ENCODE data around the gene GALNT1. TPM values are rescaled to one million over a fixed set of nuclear protein-coding genes. Genes with fewer than 3 reads are reported as not detected.

GALNT1 gene
- total and polyA plus RNA-seq, 10 of the 15 experiments (the other 5 are each of a cell fraction or from before 2014, with no cell fraction given): 8.0 to 53.7 (median 29.9) TPM

DNA sequence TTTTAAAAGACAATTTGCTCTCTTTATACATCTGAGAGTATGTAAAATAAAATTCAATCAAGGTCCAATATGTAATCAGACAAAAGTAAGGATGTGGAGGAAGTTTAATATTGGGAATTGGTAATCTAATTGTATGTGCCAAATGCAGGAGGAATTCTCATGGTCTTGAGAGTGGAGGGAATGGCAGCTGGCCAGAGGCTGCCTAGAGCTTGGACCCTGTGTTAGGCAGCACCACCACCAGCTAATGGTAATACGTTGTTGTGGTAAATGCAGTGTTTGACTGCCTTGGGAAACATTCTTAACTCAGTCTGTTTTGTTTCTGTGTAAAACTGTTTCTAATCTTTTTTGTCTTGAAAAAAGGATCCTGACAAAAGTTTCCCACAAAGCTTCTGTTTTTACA, 30.0 kb downstream of the GALNT1 start:
- H3K36me3 ChIP-seq (ENCODE audit: control insufficient read depth in 2 of 2, insufficient read depth in 2 of 2, low read length in 1 of 2): no peaks in the 10 kb centered on the region
- intact Hi-C loops (cut with micrococcal nuclease; ENCODE audit: unreplicated experiment) (loop anchor here (10.0 kb wide), 1 partner anchor 567 kb away; the partner anchor contains the start of gene MAPRE2), in situ Hi-C loops (cut with MboI) (no loop called here)
- ChIA-PET POLR2A (no interaction called here), CTCF (interaction anchor here (1.5 kb wide), 1 partner anchor 19 kb away, joined by 5 read pairs; no protein-coding TSS in a partner anchor), SMC1A (ENCODE audit: uncharacterized antibody, unreplicated experiment) (interaction anchor here (0.8 to 2.4 kb wide), 12 partner anchors 9 to 133 kb away, joined by 3 to 10 read pairs (median 3); no protein-coding TSS in a partner anchor), RAD21 (ENCODE audit: unreplicated experiment) (no interaction called here)
- DNase-seq (ENCODE audit: low read depth, low spot score) (no peak), FAIRE-seq (no peak), ATAC-seq (no peak)
- H3K4me2 ChIP-seq (ENCODE audit: control insufficient read depth, insufficient read depth): no peak overlapping the region
- peaks cover 5% of the 10 kb centered on the region for H3K4me1 ChIP-seq (ENCODE audit: control insufficient read depth, insufficient read depth, low read length)
- no peaks in the 10 kb centered on the region; the same call in 2 of the 3 replicates for H3K9me3 ChIP-seq (replicated peaks; ENCODE audit: control insufficient read depth, insufficient read depth, low read length)
- 27% methylated on average over 1 of the region's 1 CpG for WGBS (ENCODE audit: insufficient coverage, insufficient replicate concordance, low lambda C conversion rate, missing lambda C conversion rate)
- H3K27ac ChIP-seq (ENCODE audit: control insufficient read depth, insufficient read depth): no peak overlapping the region
- no peak overlapping the region for H3K4me3 ChIP-seq
- H2AFZ ChIP-seq (ENCODE audit: control insufficient read depth, low read depth, low read length): no peak overlapping the region
- no peaks in the 10 kb centered on the region for H4K20me1 ChIP-seq (ENCODE audit: control insufficient read depth, insufficient read depth)
- peaks cover 3% of the 10 kb centered on the region for H3K79me2 ChIP-seq (ENCODE audit: control insufficient read depth, insufficient read depth, low read length)
- H3K9ac ChIP-seq (ENCODE audit: control insufficient read depth, insufficient read depth, low read length): no peak overlapping the region
- TF ChIP-seq NBN (IDR thresholded peaks at IDR 0.05) (no peak), SP1 (IDR thresholded peaks at IDR 0.05; ENCODE audit: low read depth, low read length) (no peak), ZNF24 (IDR thresholded peaks at IDR 0.05) (no peak), RELA (IDR thresholded peaks at IDR 0.05; ENCODE audit: borderline replicate concordance, partially characterized antibody) (no peak), EED (IDR thresholded peaks at IDR 0.05; ENCODE audit: low read depth) (no peak), CBFB (IDR thresholded peaks at IDR 0.05; ENCODE audit: low read depth) (no peak), SIX5 (IDR thresholded peaks at IDR 0.05; ENCODE audit: low read depth, low read length, severe bottlenecking) (no peak), ZBTB33 (IDR thresholded peaks at IDR 0.05) (no peak), TARDBP (IDR thresholded peaks at IDR 0.05; ENCODE audit: borderline replicate concordance) (no peak)
- TF ChIP-seq, protein P1, sequence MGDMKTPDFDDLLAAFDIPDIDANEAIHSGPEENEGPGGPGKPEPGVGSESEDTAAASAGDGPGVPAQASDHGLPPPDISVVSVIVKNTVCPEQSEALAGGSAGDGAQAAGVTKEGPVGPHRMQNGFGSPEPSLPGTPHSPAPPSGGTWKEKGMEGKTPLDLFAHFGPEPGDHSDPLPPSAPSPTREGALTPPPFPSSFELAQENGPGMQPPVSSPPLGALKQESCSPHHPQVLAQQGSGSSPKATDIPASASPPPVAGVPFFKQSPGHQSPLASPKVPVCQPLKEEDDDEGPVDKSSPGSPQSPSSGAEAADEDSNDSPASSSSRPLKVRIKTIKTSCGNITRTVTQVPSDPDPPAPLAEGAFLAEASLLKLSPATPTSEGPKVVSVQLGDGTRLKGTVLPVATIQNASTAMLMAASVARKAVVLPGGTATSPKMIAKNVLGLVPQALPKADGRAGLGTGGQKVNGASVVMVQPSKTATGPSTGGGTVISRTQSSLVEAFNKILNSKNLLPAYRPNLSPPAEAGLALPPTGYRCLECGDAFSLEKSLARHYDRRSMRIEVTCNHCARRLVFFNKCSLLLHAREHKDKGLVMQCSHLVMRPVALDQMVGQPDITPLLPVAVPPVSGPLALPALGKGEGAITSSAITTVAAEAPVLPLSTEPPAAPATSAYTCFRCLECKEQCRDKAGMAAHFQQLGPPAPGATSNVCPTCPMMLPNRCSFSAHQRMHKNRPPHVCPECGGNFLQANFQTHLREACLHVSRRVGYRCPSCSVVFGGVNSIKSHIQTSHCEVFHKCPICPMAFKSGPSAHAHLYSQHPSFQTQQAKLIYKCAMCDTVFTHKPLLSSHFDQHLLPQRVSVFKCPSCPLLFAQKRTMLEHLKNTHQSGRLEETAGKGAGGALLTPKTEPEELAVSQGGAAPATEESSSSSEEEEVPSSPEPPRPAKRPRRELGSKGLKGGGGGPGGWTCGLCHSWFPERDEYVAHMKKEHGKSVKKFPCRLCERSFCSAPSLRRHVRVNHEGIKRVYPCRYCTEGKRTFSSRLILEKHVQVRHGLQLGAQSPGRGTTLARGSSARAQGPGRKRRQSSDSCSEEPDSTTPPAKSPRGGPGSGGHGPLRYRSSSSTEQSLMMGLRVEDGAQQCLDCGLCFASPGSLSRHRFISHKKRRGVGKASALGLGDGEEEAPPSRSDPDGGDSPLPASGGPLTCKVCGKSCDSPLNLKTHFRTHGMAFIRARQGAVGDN (IDR thresholded peaks at IDR 0.05): no peak
- TF ChIP-seq, protein P2, sequence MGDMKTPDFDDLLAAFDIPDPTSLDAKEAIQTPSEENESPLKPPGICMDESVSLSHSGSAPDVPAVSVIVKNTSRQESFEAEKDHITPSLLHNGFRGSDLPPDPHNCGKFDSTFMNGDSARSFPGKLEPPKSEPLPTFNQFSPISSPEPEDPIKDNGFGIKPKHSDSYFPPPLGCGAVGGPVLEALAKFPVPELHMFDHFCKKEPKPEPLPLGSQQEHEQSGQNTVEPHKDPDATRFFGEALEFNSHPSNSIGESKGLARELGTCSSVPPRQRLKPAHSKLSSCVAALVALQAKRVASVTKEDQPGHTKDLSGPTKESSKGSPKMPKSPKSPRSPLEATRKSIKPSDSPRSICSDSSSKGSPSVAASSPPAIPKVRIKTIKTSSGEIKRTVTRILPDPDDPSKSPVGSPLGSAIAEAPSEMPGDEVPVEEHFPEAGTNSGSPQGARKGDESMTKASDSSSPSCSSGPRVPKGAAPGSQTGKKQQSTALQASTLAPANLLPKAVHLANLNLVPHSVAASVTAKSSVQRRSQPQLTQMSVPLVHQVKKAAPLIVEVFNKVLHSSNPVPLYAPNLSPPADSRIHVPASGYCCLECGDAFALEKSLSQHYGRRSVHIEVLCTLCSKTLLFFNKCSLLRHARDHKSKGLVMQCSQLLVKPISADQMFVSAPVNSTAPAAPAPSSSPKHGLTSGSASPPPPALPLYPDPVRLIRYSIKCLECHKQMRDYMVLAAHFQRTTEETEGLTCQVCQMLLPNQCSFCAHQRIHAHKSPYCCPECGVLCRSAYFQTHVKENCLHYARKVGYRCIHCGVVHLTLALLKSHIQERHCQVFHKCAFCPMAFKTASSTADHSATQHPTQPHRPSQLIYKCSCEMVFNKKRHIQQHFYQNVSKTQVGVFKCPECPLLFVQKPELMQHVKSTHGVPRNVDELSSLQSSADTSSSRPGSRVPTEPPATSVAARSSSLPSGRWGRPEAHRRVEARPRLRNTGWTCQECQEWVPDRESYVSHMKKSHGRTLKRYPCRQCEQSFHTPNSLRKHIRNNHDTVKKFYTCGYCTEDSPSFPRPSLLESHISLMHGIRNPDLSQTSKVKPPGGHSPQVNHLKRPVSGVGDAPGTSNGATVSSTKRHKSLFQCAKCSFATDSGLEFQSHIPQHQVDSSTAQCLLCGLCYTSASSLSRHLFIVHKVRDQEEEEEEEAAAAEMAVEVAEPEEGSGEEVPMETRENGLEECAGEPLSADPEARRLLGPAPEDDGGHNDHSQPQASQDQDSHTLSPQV (IDR thresholded peaks at IDR 0.05): no peak
- BruUV-seq (replicated peaks): no TSS peak
- H3K27me3 ChIP-seq (replicated peaks in 1 of 2; ENCODE audit: control insufficient read depth in 2 of 2, insufficient read depth in 2 of 2, low read length in 1 of 2): no peaks in the 10 kb centered on the region
